CD4-positive, alpha-beta T cell treated with Interleukin-6 at 100 ng/mL for 8 hours (primary cell): ENCODE measurements around the gene NECAP2.

Experiments
- DNase-seq: peaks from one replicate; pipeline ENCODE4 v3.0.0-alpha.2; 2020; ENCODE audit warnings: mixed read lengths, low spot score

The NECAP2 gene, protein sequence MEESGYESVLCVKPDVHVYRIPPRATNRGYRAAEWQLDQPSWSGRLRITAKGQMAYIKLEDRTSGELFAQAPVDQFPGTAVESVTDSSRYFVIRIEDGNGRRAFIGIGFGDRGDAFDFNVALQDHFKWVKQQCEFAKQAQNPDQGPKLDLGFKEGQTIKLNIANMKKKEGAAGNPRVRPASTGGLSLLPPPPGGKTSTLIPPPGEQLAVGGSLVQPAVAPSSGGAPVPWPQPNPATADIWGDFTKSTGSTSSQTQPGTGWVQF

DNA sequence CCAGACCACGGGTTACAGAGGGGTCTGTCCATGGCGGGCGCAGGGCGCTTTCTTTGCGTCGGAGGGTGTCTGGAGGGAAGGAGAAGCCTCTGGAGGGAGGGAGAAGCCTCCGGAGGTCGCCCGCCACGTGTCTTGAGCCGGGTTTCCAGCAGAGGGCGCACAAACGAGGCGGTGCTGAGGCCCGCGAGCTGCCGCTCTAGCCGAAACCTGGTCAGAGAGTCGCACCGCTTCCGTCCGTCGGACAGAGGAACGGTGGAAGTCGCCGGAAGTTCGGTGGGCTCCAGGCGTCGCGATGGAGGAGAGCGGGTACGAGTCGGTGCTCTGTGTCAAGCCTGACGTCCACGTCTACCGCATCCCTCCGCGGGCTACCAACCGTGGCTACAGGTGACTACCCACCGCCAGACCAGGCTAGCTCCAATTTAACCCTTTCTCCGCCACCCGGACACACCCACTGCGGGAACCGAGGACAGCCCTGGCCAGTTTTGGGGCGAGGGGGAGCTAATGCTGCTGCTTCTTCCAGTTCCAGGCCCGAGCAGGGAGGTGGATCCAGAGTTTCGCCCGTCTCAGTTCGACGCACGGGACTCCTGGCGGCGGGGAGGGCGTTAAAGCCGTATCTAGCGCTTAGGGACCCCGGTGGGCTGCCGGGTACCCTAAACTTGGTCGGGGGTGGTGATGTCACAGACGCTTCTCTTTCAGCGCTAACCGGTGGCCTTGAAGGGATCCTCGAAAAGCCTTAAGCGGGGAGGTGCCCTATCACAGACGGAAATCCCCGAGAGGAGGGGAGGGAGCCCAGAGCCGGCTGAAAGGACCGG is at the start of gene NECAP2:
NECAP2 (plus strand) TSS at position 255 of the 812 bp plus-strand sequence; CDS start at position 293, 38 bp downstream.
- peak; percentile 91 for DNase-seq

- no peak for DNase-seq
Measured at GRCh38 chr1:16391411-16391810, 49.1 kb upstream of the NECAP2 start.

DNA sequence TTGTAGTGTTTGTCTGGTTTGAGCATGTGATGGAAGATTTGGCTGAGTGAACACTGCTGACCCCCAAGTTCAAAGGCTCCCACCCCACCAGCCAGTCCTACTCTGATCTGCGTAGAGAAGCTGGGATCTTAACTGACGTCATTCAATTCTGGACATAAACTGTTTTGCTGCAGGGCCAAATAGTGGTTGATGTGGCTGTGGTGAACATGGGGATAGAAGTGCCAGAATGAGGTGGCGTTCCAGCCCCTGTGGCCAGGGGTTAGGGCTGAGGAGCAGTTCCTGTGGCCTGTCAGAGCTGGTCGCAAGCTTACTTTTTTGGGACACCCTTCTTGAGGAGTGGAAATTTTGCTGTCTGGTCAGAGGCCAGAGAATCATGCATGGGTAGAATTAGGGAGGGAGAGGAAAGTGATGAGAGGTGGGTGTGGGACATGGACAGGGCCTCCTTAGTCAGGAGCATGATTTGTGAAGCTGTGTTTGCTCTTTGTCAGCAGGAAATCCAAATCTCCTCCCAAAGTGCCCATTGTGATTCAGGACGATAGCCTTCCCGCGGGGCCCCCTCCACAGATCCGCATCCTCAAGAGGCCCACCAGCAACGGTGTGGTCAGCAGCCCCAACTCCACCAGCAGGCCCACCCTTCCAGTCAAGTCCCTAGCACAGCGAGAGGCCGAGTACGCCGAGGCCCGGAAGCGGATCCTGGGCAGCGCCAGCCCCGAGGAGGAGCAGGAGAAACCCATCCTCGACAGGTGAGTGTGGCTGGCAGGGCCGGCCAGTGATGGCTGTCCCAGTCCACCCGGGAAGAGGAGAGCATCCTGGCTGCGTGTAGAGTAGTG is 47.6 kb upstream of the NECAP2 start:
- no peak for DNase-seq

- DNase-seq, result no peak
Measured at GRCh38 chr1:16393570-16394521, 46.7 kb upstream of the NECAP2 start.

- DNase-seq, result no peak
Measured at GRCh38 chr1:16394977-16395376, 45.5 kb upstream of the NECAP2 start.

DNA sequence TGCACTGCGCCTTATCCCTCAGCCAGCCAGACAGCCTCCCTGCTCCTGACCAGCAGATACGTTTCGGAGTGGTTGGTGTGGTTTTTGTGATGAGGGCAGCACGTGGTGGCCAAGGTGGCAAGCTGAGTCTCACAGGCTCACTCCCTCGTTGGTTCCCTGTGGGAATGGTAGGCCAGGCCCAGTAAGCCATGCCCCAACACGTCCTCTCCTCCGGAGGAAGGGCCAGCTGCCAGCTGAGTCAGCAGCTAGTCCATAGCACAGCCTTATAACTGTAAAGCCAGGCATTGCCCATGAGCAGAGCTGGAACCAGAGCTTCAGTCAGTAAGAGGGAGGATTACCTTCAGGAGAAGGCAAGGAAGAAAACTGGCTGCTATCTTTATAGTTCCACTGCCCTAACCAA is 43.9 kb upstream of the NECAP2 start:
- DNase-seq, result no peak

DNA sequence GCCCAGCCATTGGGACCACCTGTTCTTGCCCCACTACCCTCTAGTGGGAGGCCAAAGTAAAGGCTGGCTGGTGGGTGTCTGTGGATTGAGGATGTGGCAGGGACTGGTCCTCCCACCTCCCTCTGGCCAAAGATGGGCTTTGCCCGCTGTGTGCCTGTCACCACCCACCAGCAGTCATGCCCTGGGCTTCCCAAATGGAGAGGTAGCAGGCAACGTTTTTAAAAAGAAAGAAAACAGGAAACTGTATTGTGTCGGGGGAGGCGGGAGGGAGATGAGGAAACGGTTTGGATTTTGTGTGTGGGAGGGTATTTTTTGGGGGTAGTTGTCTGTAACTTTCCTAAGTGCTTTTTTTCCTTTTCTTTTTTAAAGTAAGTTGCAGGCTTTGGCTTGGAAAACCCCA is 43.4 kb upstream of the NECAP2 start:
- no peak for DNase-seq

DNA sequence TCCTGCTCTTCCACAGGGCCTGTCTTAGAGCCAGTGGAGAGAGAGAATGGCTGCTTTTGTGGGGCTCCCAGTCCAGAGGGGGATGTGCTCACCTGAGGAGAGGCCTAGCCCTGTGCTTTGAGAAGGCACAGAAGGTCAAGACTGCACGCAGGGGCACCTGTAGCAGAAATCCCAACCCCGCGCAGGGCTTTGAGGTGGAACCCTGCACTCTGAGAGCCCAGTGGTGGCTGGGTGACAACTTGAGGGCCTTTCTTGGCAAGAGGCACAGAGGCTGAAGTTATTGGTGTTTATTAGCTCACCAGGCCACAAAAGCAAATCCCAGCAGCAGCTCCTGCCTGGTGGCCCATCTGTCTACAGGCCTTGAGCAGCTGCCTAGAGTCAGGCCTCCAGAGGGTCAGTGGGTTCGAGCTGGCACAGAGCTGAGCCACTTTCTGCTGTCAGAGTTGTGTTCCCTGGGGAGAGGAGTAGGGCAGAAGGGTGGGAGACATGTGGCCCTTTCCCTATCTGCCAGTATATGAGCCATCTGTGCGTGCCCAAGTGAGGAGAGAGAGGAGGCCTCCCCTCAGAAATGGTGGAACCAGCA is 42.1 kb upstream of the NECAP2 start:
- DNase-seq, result no peak

- no peak for DNase-seq
Measured at GRCh38 chr1:16402742-16403141, 37.8 kb upstream of the NECAP2 start.

DNA sequence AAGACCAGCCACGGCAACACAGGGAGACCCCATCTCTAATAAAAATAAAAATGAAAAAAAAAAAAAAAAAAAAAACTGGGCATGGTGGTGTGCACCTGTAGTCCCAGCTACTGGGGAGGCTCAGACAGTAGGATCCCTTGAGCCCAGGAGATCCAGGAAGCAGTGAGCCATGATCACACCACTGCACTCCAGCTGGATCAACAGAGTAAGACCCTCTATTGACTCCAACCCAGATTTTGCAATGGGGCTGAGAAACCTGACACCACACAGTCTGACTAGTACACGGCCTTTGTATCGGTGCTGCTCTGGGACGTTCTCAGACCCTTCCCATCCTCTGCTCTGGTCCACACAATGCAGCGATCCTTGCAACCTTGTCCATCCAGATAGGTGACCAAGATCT is 35.1 kb upstream of the NECAP2 start:
- DNase-seq, result no peak

GRCh38 chr1:16406868-16407267 is 33.7 kb upstream of the NECAP2 start:
- no peak for DNase-seq

DNA sequence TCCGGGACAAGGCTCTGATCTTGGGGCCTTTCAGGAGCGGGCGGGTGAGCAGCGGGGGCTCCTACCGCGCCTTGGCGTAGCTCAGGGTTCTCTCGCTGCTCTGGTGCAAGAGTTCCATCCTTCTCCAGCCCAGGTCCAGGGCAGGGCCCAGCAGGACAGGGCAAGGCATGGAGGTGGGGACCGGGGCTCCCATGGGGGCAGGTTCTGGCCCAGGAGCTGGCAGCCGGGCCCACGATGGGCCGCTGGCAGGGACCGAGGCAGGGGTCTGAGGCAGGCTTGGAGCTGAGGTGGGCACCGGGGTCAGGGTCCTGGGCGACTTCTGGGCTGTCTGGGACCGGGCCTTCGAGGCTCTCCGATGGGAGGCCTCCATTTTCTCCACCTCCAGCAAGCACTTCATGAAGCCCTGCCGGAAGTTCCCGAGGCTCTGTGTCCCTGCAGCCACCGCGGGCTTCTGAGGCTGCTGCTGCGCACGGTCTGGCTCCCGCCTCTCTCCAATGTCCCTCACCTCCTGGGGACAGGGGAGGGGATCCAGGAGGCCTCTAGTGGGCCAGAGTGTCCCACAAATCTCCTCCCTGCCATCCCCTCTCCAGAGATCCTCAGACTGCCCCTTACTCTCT is 30.9 kb upstream of the NECAP2 start:
- no peak for DNase-seq

GRCh38 chr1:16410803-16411202 is 29.7 kb upstream of the NECAP2 start:
- DNase-seq, result no peak

DNA sequence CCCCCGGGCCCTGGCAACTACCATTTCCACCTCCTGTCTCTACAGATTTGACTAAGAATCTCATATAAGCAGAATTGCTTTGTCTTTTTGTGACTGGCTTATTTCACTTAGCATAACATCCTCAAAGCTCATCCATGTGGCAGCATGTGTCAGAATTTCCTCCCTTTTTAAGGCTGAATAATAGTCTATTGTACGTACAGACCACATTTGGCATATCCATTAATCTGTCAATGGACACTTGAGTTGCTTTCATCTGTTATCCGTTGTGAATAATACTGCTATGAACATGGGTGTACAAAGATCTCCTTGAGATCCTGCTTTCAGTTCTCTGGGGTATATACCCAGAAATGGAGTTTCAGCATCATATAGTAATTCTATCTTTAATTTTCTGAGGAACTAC is 27.3 kb upstream of the NECAP2 start:
- DNase-seq, result no peak

- DNase-seq, result no peak
Measured at GRCh38 chr1:16418823-16419425, 21.6 kb upstream of the NECAP2 start.

DNA sequence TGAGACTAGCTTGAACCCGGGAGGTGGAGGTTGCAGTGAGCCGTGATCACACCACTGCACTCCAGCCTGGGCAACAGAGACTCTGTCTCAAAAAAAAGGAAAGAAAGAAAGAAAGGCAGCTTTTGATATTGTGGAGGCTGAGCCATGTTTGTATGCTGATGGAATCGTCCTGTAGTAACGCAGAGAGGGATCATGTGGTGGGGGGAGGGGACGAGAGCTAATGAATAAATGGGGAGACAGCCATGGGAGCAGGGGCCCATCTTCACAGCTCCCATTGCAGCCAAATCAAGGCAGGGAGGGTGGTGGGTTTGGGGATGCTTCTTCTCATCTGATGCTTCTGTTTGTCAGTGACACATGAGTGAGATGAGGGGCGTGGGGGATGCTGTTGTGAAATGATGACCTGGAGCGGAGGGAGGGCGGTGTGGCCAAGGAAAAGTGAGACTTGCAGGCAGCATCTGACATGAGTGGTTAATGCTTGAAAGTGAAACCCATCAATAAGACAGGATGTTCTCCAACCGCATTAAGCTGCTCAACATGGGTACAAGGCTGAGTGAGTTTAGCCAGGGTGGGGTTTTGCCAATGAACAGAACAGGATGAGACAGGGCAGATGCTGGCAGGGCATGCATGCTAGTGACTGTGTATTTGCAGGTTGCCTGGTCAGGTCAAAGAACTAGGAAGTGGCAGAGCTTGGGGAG is 20.0 kb upstream of the NECAP2 start:
- DNase-seq, result peak; percentile 76

DNA sequence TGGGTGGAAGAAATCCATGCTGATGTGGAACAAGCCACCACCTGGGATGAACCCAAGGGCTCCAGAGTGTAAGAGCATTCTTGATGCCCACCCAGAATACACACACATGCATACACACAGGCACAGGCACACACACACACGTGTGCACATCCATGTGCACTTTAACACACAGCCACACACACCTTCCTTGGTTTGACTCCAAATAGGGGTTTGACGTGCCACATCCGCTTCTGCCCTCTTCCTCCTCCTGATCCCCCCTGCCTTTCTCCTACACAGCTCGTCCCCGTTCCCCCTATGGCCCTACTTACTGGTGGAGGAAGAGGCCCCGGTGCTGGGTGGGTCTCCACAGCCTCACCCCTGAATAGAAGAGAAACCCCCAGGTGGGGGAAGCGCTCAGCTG is 19.3 kb upstream of the NECAP2 start:
- no peak for DNase-seq

DNA sequence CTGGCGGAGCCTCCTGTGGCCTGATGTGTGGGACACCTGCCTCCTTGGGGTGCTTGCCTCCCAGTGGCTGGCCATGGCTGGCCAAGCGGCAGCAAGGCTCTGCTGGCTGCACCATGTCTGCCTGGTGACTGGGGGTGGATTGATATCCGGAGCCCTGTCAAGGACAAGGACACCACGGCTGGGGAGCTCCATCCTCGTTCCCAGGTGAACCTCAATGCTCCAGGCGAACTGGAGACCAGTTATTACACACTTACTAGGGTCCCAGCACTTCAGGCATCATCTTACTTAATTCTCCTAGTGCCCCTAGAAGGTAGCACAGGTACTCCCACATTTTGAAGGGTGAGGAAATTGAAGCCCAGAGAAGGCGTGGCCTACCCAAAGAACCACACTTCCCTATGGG is 18.5 kb upstream of the NECAP2 start:
- no peak for DNase-seq

GRCh38 chr1:16425125-16426025 is 15.1 kb upstream of the NECAP2 start:
- no peak for DNase-seq
